Tibial nerve (tissue), 4 donors: Measurements from ENCODE around the gene PHLPP2.

ENCODE experiments used
- EP300 ChIP-seq, 2 donors: sonication (generic); formaldehyde crosslinking; IDR thresholded peaks; one replicate each; pipeline ENCODE4 v1.6.1; 2017; ENCODE audit warnings: antibody characterized with exemption in 2 of 2, mild to moderate bottlenecking in 1 of 2
- TF ChIP-seq, protein P1 (sequence below), 5 experiments: fragments of 200-600 bp in 3 of 5; fragments of 450-650 bp in 2 of 5; sonication (generic) in 3 of 5; IDR thresholded peaks; one replicate each; pipeline ENCODE4 v1.5.1; 2016 to 2019; ENCODE audit warnings: antibody characterized with exemption in 5 of 5, mild to moderate bottlenecking in 3 of 5, moderate library complexity in 2 of 5

DNA sequence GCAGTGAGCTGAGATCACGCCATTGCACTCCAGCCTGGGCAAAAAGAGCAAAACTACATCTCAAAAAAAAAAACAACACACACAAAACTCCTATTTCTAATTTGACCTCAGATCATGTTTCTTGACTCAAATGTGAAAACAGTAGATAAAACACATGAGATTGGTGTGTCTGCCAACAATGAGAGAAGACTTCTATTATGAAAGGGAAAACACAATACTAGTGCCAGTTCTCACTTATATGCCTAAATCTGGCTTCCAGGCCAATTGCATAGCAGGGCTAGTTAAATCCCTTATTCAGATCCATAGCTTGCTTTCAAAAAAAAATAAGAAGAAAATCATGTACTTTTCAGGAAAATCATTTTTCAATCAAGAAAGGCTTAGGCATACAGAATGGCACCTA lies 44.7 kb upstream of the PHLPP2 start:
- TF ChIP-seq EP300 (IDR thresholded peaks at IDR 0.05), result no peak
- TF ChIP-seq, protein P1, sequence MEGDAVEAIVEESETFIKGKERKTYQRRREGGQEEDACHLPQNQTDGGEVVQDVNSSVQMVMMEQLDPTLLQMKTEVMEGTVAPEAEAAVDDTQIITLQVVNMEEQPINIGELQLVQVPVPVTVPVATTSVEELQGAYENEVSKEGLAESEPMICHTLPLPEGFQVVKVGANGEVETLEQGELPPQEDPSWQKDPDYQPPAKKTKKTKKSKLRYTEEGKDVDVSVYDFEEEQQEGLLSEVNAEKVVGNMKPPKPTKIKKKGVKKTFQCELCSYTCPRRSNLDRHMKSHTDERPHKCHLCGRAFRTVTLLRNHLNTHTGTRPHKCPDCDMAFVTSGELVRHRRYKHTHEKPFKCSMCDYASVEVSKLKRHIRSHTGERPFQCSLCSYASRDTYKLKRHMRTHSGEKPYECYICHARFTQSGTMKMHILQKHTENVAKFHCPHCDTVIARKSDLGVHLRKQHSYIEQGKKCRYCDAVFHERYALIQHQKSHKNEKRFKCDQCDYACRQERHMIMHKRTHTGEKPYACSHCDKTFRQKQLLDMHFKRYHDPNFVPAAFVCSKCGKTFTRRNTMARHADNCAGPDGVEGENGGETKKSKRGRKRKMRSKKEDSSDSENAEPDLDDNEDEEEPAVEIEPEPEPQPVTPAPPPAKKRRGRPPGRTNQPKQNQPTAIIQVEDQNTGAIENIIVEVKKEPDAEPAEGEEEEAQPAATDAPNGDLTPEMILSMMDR (IDR thresholded peaks at IDR 0.05), result no peak
